Measurements from ENCODE around the gene PRDM11. TPM values are rescaled to one million over a fixed set of nuclear protein-coding genes. Genes with fewer than 3 reads are reported as not detected.

The PRDM11 gene
- total and polyA plus RNA-seq, 2 of the 4 experiments (the other 2 are of a cell fraction) = 2.2 to 2.7 TPM

GRCh38 chr11:45234306-45235006 is 88.0 kb downstream of the PRDM11 start:
- Histone ChIP-seq H3K4me2 (ENCODE audit: low read depth, low read length) (no peak overlapping the region), H3K56ac (ENCODE audit: extremely low read depth, insufficient read depth, low read length) (no peak overlapping the region), H3K9me3 (ENCODE audit: control insufficient read depth, insufficient read depth, low read length) (no peaks in the 10 kb centered on the region), H3K4me1 (ENCODE audit: control insufficient read depth, insufficient read depth, low read length) (no peaks in the 10 kb centered on the region), H3K18ac (ENCODE audit: low read depth, low read length) (no peak overlapping the region), H3K4me3 (ENCODE audit: insufficient read depth, low read depth, low read length) (no peak overlapping the region), H3K9ac (ENCODE audit: low read depth, low read length) (no peak overlapping the region), H2BK20ac (ENCODE audit: low read depth, low read length) (no peak overlapping the region), H4K5ac (ENCODE audit: low read depth, low read length) (no peak overlapping the region), H4K8ac (ENCODE audit: low read depth in 2 of 2, low read length in 2 of 2) (no peak overlapping the region), H2AFZ (replicated peaks; ENCODE audit: low read length, poor library complexity) (no peak overlapping the region), H3K23ac (ENCODE audit: low read depth, low read length) (no peak overlapping the region), H2AK5ac (ENCODE audit: low read depth, low read length) (no peak overlapping the region), H3K79me1 (ENCODE audit: low read depth in 1 of 2, low read length in 2 of 2) (no peaks in the 10 kb centered on the region), H3K27ac (ENCODE audit: insufficient read depth, low read length) (no peak overlapping the region), H2BK5ac (ENCODE audit: low read depth, low read length, poor library complexity, severe bottlenecking) (no peak overlapping the region), H3K27me3 (ENCODE audit: control insufficient read depth, insufficient read depth, low read length) (peaks cover 15% of the 10 kb centered on the region; the same call in 1 of the 2 replicates), H3K14ac (replicated peaks; ENCODE audit: low read depth, low read length) (no peak overlapping the region), H2BK120ac (ENCODE audit: low read depth, low read length) (no peak overlapping the region), H3K4ac (ENCODE audit: low read depth, low read length) (no peak overlapping the region), H2BK15ac (ENCODE audit: low read depth, low read length) (no peak overlapping the region), H3K36me3 (ENCODE audit: control insufficient read depth, insufficient read depth, low read length) (no peaks in the 10 kb centered on the region), H2AK9ac (replicated peaks; ENCODE audit: low read depth, low read length, poor library complexity) (no peak overlapping the region), H3K9me1 (ENCODE audit: insufficient read depth, low read length) (no peaks in the 10 kb centered on the region), H4K20me1 (ENCODE audit: insufficient read depth, low read length) (no peaks in the 10 kb centered on the region), H4K91ac (ENCODE audit: insufficient read depth, low read depth, low read length) (no peak overlapping the region)
- ChIA-PET CTCF (interaction anchor here (1.0 to 1.2 kb wide), 2 partner anchors 10 to 13 kb away, joined by 3 read pairs; no protein-coding TSS in a partner anchor), POLR2A (ENCODE audit: unreplicated experiment) (no interaction called here)
- TF ChIP-seq NFE2L2 (IDR thresholded peaks at IDR 0.05; ENCODE audit: low read depth, low read length) = no peak
- intact Hi-C loops (cut with micrococcal nuclease) = no loop called here
- no TSS peak for BruUV-seq (replicated peaks)
- no peak for ATAC-seq (ENCODE audit: low read depth)
- dilution Hi-C loops (cut with HindIII; ENCODE audit: low sequenced_read_pairs, unreplicated experiment) = no loop called here
- 80% methylated on average over 4 of the region's 15 CpGs; no CpG with 5 or more reads in 1 of the 2 experiments for WGBS, 2 experiments (ENCODE audit: extremely low coverage in 2 of 2, insufficient read length in 1 of 2)
- in situ Hi-C loops (cut with MboI; ENCODE audit: low sequenced_read_pairs) = no loop called here
- DNase-seq = no peak
